ENCODE measurements around the gene STX18. TPM values are rescaled to one million over a fixed set of nuclear protein-coding genes. Genes with fewer than 3 reads are reported as not detected.

STX18 gene
- total and polyA plus RNA-seq, 2 experiments from 2014 or later: 15.9 to 18.1 TPM

DNA sequence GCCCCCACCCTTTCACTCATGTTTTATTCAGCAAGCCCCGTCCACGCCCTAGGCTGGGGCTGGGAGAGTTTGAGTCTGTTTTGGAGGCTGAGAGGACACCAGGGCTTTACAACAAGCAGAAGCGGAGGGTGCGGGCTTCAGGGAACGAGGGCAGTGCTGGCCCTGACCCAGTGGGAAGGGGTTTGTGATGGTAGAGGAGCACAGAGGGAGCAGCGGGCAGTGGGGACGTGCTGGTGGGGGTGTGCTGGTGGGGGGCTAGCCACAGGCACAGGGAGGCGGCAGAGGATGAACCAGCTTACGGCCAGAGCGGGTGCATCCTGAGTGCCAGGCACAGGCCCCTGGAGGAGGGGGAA lies 128.5 kb downstream of the STX18 start:
- no peak for TF ChIP-seq ZNF114 (CRISPR knock-in tag; IDR thresholded peaks at IDR 0.05)
- no peak for TF ChIP-seq EZH2phosphoT487 (IDR thresholded peaks at IDR 0.05; ENCODE audit: unreplicated experiment)
- no peak for TF ChIP-seq EZH2 (IDR thresholded peaks at IDR 0.05; ENCODE audit: low read depth, unreplicated experiment)
- TF ChIP-seq POLR2AphosphoS5 (IDR thresholded peaks at IDR 0.05; ENCODE audit: low read depth): no peak
- TF ChIP-seq, protein P1, sequence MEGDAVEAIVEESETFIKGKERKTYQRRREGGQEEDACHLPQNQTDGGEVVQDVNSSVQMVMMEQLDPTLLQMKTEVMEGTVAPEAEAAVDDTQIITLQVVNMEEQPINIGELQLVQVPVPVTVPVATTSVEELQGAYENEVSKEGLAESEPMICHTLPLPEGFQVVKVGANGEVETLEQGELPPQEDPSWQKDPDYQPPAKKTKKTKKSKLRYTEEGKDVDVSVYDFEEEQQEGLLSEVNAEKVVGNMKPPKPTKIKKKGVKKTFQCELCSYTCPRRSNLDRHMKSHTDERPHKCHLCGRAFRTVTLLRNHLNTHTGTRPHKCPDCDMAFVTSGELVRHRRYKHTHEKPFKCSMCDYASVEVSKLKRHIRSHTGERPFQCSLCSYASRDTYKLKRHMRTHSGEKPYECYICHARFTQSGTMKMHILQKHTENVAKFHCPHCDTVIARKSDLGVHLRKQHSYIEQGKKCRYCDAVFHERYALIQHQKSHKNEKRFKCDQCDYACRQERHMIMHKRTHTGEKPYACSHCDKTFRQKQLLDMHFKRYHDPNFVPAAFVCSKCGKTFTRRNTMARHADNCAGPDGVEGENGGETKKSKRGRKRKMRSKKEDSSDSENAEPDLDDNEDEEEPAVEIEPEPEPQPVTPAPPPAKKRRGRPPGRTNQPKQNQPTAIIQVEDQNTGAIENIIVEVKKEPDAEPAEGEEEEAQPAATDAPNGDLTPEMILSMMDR (conservative IDR thresholded peaks at IDR 0.05; ENCODE audit: low read depth in 2 of 2): no peak
- TF ChIP-seq, protein P2, sequence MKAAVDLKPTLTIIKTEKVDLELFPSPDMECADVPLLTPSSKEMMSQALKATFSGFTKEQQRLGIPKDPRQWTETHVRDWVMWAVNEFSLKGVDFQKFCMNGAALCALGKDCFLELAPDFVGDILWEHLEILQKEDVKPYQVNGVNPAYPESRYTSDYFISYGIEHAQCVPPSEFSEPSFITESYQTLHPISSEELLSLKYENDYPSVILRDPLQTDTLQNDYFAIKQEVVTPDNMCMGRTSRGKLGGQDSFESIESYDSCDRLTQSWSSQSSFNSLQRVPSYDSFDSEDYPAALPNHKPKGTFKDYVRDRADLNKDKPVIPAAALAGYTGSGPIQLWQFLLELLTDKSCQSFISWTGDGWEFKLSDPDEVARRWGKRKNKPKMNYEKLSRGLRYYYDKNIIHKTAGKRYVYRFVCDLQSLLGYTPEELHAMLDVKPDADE (IDR thresholded peaks at IDR 0.05): no peak
- TF ChIP-seq STAT1 (IDR thresholded peaks at IDR 0.05; ENCODE audit: unreplicated experiment): no peak
- TF ChIP-seq NANOG (IDR thresholded peaks at IDR 0.05; ENCODE audit: borderline replicate concordance): no peak
- TF ChIP-seq JUNB (IDR thresholded peaks at IDR 0.05; ENCODE audit: unreplicated experiment): no peak
- TF ChIP-seq, protein P3, sequence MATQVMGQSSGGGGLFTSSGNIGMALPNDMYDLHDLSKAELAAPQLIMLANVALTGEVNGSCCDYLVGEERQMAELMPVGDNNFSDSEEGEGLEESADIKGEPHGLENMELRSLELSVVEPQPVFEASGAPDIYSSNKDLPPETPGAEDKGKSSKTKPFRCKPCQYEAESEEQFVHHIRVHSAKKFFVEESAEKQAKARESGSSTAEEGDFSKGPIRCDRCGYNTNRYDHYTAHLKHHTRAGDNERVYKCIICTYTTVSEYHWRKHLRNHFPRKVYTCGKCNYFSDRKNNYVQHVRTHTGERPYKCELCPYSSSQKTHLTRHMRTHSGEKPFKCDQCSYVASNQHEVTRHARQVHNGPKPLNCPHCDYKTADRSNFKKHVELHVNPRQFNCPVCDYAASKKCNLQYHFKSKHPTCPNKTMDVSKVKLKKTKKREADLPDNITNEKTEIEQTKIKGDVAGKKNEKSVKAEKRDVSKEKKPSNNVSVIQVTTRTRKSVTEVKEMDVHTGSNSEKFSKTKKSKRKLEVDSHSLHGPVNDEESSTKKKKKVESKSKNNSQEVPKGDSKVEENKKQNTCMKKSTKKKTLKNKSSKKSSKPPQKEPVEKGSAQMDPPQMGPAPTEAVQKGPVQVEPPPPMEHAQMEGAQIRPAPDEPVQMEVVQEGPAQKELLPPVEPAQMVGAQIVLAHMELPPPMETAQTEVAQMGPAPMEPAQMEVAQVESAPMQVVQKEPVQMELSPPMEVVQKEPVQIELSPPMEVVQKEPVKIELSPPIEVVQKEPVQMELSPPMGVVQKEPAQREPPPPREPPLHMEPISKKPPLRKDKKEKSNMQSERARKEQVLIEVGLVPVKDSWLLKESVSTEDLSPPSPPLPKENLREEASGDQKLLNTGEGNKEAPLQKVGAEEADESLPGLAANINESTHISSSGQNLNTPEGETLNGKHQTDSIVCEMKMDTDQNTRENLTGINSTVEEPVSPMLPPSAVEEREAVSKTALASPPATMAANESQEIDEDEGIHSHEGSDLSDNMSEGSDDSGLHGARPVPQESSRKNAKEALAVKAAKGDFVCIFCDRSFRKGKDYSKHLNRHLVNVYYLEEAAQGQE (IDR thresholded peaks at IDR 0.05; ENCODE audit: unreplicated experiment): no peak
- no peak for TF ChIP-seq CREB1 (CRISPR knock-in tag; IDR thresholded peaks at IDR 0.05; ENCODE audit: low read depth)
- TF ChIP-seq, protein P4, sequence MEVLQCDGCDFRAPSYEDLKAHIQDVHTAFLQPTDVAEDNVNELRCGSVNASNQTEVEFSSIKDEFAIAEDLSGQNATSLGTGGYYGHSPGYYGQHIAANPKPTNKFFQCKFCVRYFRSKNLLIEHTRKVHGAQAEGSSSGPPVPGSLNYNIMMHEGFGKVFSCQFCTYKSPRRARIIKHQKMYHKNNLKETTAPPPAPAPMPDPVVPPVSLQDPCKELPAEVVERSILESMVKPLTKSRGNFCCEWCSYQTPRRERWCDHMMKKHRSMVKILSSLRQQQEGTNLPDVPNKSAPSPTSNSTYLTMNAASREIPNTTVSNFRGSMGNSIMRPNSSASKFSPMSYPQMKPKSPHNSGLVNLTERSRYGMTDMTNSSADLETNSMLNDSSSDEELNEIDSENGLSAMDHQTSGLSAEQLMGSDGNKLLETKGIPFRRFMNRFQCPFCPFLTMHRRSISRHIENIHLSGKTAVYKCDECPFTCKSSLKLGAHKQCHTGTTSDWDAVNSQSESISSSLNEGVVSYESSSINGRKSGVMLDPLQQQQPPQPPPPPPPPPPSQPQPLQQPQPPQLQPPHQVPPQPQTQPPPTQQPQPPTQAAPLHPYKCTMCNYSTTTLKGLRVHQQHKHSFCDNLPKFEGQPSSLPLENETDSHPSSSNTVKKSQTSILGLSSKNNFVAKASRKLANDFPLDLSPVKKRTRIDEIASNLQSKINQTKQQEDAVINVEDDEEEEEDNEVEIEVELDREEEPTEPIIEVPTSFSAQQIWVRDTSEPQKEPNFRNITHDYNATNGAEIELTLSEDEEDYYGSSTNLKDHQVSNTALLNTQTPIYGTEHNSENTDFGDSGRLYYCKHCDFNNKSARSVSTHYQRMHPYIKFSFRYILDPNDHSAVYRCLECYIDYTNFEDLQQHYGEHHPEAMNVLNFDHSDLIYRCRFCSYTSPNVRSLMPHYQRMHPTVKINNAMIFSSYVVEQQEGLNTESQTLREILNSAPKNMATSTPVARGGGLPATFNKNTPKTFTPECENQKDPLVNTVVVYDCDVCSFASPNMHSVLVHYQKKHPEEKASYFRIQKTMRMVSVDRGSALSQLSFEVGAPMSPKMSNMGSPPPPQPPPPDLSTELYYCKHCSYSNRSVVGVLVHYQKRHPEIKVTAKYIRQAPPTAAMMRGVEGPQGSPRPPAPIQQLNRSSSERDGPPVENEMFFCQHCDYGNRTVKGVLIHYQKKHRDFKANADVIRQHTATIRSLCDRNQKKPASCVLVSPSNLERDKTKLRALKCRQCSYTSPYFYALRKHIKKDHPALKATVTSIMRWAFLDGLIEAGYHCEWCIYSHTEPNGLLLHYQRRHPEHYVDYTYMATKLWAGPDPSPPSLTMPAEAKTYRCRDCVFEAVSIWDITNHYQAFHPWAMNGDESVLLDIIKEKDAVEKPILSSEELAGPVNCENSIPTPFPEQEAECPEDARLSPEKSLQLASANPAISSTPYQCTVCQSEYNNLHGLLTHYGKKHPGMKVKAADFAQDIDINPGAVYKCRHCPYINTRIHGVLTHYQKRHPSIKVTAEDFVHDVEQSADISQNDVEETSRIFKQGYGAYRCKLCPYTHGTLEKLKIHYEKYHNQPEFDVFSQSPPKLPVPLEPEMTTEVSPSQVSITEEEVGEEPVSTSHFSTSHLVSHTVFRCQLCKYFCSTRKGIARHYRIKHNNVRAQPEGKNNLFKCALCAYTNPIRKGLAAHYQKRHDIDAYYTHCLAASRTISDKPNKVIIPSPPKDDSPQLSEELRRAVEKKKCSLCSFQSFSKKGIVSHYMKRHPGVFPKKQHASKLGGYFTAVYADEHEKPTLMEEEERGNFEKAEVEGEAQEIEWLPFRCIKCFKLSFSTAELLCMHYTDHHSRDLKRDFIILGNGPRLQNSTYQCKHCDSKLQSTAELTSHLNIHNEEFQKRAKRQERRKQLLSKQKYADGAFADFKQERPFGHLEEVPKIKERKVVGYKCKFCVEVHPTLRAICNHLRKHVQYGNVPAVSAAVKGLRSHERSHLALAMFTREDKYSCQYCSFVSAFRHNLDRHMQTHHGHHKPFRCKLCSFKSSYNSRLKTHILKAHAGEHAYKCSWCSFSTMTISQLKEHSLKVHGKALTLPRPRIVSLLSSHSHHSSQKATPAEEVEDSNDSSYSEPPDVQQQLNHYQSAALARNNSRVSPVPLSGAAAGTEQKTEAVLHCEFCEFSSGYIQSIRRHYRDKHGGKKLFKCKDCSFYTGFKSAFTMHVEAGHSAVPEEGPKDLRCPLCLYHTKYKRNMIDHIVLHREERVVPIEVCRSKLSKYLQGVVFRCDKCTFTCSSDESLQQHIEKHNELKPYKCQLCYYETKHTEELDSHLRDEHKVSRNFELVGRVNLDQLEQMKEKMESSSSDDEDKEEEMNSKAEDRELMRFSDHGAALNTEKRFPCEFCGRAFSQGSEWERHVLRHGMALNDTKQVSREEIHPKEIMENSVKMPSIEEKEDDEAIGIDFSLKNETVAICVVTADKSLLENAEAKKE (CRISPR knock-in tag; IDR thresholded peaks at IDR 0.05): no peak
- no peak for TF ChIP-seq ZNF331 (CRISPR knock-in tag; IDR thresholded peaks at IDR 0.05; ENCODE audit: low read depth)
- peaks cover 2% of the 10 kb centered on the region; the same call in 2 of the 3 replicates for H3K9me3 Mint-ChIP-seq
- Histone ChIP-seq H3K4me3 (no peak overlapping the region), H3K9me2 (ENCODE audit: insufficient read depth) (no peaks in the 10 kb centered on the region), H4K20me1 (replicated peaks; ENCODE audit: insufficient read depth) (no peaks in the 10 kb centered on the region), H2AFZ (no peak overlapping the region), H3K36me3 (ENCODE audit: insufficient read depth) (0 out of 2 replicates have a peak, but pooled peaks cover under 1% of the 10 kb centered on the region), H3K4me2 (no peak overlapping the region), H3K79me2 (replicated peaks; ENCODE audit: insufficient read depth) (no peaks in the 10 kb centered on the region), H3F3A (replicated peaks; ENCODE audit: low read depth) (no peaks in the 10 kb centered on the region), H3K27me3 (ENCODE audit: insufficient read depth) (no peaks in the 10 kb centered on the region), H3K4me1 (ENCODE audit: insufficient read depth) (no peaks in the 10 kb centered on the region), H3K27ac (ENCODE audit: low read depth) (no peak overlapping the region)
- peaks cover 6% of the 10 kb centered on the region for H3K27me3 Mint-ChIP-seq (ENCODE audit: insufficient read depth, low read depth, poor library complexity)
- H3K4me3 Mint-ChIP-seq: no peak overlapping the region
- H3K27ac Mint-ChIP-seq: peak overlapping the region; percentile 37; the same call in 1 of the 2 replicates
- no peak for ATAC-seq
- H3K4me1 Mint-ChIP-seq: peaks cover 10% of the 10 kb centered on the region; the same call in 2 of the 3 replicates
- no peak for DNase-seq (ENCODE audit: low spot score)
- H3K36me3 Mint-ChIP-seq (ENCODE audit: low read depth): peaks cover 32% of the 10 kb centered on the region
